HG03378 (cell line): Measurements from ENCODE around the gene MRPL14.
"Not testable (repeated sequence)": the region's sequence is repeated elsewhere in the genome, so short reads cannot be mapped to it uniquely, and the experiment has no call there.

Experiments used
- ATAC-seq: cut with Tn5 transposase; IDR thresholded peaks from one replicate; pipeline ENCODE4 v1.9.1; 2021; ENCODE audit warnings: mild to moderate bottlenecking, moderate library complexity; ENCODE audit not compliant: unreplicated experiment

MRPL14 gene

DNA sequence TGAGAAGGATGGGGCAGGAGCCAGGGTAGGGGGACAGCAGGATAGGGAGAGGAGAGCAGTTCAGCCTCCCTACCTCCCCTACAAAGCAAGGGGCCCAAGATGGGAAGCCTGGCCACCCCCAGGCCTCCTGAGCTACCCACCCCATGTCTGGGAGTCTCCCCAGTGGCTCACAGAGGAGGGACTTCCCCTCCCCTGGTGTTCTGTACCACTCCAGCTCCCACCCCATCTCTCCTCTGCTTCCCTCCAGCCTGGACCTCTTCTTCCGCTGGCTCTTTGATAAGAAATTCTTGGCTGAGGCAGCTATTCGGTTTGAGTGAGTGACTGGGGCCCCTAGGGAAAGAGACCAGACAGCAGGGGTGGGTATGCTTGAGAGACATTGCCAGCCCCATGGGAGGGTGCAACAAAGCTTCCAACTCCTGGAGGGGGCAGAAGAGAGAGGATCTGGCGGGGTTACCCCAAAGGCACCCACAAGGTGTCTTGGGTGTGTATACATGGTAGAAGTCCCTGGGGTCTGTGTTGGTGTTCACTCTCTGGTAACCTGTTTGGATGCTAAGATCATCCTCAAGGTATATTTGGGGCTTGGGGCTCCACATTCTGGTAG lies 23.2 kb upstream of the MRPL14 start:
- no peak for ATAC-seq

DNA sequence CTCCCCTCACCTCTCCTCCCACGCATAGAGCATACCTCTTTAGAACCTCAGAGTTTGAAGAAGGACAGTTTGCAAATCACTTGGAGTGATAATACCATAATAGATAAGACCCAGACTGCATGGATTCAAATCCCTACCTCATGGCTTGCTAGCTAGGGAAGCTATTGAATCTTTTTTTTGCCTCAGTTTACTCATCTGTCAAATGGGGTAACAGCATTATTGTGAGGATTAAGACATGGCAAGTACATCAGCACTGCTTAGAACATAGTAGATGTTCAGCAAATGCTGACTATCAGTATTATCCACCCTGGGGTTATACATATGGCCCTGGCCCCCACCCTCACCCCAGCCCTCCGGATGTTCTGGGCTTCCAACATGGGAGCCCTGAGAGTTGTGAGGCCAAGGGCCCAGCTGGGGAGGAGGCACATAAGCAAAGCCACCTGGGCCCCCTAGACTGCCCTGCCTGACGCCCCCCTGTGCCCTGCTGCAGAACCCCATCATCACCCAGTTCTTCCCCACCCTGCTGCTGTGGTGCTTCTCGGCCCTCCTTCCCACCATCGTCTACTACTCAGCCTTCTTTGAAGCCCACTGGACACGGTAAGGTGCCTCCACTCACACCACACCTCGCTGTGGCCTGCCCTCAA lies 22.2 kb upstream of the MRPL14 start:
- ATAC-seq = no peak

DNA sequence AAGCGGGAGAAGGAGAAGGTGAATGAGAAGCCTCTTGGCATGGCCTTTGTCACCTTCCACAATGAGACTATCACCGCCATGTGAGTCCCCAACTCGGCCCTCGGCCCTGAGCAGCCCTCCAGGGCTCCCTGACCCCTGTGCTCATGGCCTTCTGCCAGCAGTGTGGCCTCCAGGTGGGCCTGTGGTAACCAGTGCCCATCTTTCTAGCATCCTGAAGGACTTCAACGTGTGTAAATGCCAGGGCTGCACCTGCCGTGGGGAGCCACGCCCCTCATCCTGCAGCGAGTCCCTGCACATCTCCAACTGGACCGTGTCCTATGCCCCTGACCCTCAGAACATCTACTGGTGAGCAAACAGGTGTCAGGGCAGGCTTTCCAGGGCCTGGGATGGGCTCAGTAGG lies 21.1 kb upstream of the MRPL14 start:
- ATAC-seq = no peak

DNA sequence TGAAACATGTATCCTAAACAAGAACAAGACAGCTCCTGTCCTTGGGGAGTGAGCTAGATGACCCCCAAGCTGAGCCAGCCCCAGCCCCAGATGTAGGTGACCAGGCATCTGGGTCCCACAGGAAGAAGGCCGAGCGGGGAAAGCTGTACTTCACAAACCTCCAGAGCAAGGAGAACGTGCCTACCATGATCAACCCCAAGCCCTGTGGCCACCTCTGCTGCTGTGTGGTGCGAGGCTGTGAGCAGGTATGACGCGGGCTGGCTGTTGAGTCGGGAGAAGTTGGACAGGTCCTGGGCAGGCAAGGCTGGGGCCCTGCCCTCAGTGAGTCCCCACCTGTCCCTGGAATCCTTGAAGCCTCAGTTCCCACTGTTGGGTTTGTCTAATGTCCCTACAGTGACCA lies 20.0 kb upstream of the MRPL14 start:
- ATAC-seq = no peak

DNA sequence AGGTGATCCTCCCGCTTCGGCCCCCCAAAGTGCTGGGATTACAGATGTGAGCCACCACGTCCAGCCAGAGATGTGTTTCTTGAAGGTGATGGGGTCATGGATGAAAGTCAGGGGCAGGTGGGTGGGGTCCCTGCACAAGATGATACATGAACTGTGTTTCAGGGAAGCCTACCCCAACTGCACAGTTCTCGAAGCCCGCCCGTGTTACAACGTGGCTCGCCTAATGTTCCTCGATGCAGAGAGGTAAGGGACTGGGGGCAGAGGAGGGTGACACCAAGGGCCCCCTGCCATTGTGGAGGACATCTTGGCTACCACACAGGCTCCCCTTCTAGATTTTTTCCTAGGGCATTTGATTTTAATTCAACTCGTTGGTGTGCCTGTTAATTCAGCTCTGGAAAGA lies 19.4 kb upstream of the MRPL14 start:
- no peak for ATAC-seq

DNA sequence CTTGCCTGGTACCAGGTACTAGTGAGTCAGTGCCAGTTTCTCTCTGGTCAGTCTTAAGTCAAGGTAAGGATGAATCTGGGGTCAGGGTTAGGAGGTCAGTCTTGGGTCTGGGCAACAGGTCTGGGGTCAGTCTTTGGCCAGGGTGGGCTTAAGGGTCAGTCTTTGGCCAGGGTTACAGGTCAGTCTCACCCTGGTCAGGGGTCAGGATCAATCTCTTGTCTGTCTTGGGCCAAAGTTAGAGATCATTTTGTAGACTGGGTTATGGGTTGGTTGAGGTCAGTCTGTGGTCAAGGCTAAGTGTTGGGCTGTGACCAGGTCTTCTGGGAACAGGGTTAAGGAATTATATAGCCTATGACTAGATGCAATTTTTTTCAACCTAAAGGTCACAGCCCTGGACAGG lies 18.6 kb upstream of the MRPL14 start:
- no peak for ATAC-seq

DNA sequence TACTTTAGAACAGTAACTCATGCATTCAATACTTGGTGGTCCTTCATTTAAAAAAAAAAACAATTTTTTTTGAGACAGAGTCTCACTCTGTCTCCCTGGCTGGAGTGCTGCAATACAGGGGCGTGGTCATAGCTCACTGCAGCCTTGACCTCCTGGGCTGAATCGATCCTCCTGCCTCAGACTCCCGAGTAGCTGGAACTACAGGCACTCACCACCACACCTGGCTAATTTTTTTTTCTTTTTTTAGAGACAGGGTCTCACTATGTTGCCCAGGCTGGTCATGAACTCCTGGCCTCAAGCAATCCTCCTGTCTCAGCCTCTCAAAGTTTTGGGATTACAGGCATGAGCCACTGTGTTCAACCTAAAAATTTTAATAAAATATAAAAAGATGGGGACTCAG lies 17.3 kb upstream of the MRPL14 start:
- not testable (repeated sequence) for ATAC-seq

DNA sequence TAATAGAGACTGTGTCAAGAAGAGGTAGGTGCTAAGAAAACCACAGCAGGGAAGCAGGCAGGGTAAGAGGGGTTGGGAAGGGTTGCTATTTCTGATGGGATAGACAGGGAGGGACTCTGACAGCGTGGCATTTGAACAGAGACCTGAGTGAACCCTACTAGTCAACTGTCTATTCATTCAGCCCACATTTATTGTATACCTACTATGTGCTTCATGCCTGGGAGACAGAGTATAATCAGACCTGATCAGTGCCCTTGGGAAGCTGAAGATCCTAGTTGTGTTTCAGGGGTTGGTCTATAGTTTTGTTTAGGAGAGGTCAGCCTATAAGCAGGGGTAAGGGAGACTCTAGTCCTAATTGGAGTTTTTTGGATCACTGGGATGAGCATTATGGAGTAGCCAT lies 16.5 kb upstream of the MRPL14 start:
- no peak for ATAC-seq

DNA sequence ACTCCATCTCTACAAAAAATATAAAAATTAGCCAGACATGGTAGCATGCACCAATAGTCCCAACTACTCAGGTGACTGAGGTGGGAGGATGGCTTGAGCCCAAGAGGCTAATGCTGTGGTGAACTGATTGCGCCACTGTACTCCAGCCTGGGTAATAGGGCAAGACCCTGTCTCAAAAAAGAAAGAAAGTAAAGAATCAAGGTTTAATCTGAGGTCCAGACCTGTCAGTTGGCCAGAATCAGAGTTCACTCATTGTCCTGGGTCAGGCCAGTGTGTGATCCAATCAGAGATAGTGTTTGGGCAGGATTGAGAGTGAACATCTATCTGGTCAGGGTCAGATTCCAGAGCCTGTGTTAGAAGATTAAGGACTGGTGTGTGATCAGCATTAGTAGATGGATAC lies 15.6 kb upstream of the MRPL14 start:
- ATAC-seq = no peak

DNA sequence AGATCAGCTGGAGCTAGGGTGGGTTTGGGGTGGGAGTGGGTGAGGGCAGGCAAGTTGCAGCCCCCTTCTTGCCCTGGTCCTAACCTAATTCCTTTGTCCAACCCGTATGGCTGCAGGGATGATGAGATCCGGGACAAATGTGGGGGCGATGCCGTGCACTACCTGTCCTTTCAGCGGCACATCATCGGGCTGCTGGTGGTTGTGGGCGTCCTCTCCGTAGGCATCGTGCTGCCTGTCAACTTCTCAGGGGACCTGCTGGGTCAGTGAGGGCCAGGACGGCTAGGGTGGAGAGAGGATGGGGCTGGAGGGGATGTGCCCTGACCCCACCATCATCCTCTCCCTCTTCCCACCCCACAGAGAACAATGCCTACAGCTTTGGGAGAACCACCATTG lies 12.1 kb upstream of the MRPL14 start:
- no peak for ATAC-seq

DNA sequence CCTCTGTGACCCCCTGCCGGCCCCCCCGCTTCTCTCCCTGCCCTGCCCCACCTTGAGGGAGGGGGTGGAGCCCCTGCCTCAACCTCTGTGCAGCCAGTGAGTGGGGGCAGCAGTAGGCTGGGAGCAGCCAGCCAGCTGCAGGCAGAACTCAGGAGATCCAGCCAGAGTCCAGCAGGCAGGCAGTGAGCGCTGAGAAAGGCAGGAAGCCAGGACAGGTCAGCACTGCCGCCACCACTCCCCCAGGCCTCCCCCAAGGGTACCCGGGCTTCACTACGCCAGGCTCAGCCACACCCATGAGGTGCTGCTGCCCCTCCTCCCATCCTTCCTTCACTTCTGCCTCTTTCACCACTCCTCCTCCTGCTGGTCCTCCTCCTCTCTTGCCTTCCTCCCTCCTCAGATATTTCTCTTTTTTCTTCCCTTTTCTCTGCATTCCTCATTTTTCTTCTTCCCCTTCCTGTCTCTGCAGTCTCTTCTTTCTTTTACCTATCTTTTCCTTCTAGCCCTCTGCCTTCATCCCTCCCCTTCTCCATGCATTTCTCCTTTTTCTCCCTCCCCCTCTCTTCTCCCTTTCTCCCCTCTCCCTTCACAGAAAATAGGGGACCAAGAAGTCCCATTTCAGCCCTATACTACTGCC lies 11.6 kb upstream of the MRPL14 start:
- no peak for ATAC-seq

DNA sequence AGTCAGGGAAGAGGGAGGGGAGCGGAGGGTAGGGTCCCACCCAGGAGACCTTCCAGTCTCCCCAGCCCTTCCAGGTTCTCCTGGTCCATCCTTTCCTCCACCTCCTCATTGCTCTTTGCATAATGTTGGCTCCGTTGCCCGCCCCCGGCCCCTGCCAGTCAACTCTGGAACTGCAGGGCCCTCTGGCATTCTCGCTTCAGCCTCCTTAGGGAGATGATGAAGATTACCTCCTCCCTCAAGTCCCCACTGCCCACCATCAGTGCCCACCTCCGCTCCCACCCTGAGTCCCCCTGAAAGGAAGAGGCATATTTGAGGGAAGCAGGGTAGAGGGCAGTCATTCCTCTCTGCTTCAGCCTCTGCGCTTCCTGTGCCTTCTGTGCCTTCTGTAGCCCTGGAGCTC lies 8.6 kb upstream of the MRPL14 start:
- no peak for ATAC-seq

DNA sequence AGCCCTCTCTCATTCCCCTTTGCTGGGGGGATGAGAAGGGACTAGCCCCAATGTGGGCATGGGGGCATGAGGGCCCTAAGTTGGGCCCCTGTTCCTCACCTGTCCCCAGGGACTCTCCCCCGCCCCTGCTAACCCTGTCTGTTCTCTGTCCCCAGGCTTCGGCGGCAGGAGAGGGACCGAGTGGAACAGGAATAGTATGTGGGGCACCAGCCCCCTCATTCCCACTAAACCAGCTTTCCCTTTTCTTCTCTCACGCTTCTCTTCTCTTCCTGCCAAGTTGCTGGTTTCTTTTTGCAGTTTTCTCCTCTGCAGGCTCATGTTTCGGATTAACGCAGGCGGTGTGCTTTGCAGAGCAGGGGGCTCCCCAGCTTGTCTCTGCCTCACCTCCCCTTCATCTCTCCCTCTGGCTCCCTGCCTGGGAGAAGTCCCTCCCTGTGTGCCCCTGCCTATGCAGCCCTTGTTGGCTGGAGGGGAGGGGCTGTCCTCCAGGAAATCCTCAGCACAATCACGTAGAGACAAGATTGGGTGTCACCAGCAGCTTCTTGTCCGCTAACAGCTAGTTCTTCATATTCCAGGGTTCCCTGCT lies 8.0 kb upstream of the MRPL14 start:
- ATAC-seq = no peak

DNA sequence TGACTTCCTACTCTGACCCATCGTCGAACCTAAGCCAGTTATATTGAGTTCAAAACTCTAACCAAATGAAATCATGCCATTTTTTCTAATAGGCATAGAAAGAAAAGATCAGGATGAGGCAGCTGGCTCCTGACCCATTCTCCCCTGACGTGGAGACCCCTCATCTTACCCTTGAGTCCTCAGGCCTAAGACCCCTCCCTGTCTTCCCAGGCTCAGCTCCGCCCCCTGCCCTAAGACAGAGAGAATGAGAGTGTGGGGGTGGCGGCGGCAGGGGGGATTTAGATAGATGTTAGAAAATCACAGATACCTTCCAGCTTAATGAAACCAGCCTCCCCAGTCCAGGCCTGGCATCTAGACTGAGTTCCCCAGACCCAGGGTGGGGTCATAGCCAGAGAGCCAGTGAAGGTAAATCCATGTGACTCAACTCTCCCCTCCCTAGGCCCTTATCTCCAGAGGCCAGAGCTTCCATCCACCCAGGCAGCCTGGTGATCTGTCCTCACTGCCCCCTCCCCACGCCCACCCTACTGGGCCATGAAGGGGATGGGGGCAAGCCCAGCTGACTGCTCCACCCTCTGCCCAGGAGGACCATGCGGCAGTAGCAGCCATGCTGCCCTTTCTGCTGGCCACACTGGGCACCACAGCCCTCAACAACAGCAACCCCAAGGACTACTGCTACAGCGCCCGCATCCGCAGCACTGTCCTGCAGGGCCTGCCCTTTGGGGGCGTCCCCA lies 6.9 kb upstream of the MRPL14 start:
- ATAC-seq = no peak

DNA sequence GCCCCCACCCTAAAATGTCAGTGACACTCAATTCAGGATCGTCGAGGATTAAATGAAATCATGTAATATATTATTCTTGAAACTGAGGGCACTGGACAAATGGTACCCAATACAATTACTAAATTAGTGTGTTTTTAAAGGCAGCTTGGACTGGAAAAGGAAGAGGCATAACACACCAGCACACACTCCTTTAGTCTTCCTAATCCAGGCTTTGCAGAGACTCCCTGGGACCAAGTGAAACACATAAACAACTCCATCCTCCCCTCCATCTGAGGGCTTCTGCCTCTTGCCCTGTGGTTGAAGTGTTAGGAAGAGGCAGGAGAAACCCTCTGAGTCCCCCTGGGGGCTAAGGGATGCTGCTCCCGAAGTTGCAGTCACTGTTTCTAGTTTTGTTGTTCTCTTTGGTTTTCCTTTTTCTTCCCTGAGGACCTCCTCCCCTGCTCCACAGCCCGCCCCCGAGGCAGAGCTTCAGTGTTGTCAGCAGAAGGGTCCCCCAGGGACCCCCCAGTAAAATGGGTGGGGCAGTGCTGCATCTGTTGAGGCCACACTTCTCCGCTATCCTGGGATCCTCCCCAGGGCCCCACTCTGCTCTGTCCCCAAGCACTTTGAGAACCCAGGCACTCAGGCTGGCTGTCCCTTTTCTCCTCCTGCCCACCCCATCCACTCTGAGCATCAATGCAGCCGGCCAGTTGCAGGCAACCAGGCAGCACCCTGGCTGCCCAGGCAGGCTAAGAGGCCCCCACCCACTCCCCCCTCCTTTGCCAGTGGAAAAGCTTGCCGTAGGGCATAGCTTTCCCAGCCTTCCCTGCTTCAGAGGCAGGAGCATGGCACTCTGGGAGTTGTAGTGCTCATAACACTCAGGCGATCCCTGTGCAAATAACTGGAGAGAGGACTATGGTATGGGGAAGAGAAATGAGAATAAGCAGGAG lies 6.0 kb upstream of the MRPL14 start:
- no peak for ATAC-seq

DNA sequence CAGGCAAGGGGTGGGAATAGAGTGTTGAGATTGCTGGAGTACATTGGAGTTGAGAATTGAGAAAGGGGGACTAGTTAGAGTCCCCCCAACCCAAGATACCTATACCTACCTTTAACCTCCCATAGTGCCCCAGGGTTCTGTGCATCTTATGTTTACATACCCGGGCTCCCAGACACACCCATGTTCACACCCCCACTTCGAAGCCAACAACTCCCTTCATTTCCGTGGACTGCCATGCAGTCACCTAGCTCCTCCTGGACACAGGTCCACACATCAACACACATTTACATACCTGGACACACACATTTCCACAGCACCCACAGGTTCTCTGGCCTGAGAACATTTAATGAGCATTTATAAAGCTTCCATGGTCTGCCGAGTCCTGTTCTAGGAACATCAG lies 5.2 kb upstream of the MRPL14 start:
- ATAC-seq = no peak

DNA sequence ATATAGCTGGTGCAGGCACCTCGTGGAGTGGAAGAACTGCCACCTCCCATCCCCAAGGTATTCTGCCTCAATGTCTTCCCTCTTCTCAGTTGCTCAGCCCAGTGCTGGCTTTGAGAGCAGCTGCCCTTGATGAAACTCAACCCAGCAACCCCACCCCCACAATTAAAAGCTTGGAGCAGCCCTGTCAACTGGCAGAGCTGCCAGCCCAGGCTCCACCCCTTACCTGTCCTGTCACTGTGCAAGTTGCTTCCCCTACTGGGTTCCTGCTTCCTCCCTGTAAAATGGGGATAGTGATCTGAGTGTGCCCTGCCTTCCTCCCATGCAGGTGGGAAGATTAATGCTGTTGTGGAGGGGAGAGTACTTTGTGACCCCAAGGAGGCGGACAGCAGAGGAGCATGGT lies 4.6 kb upstream of the MRPL14 start:
- ATAC-seq = no peak

DNA sequence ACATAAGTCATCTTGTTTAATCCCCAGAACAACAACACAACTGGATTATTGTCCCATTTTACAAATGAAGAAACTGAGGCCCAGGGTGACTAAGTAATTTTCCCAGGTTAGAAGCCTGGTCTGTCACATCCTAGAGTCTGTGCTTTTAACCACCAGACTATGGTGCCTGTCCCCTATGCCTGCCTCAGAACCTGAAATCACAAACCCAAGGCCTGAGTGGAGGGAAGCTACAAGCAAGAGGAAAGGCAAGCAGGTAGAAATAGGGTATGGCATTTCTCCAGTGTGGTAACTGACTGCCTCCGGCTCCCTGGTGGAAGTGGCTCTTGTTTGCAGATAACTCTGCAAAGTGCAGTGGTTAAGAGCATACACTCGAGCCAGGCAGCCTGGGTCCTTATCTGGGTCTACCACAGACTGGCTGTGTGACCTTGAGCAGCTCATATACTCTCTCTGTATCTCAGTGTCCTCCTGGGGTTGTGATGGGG lies 2.6 kb upstream of the MRPL14 start:
- no peak for ATAC-seq

DNA sequence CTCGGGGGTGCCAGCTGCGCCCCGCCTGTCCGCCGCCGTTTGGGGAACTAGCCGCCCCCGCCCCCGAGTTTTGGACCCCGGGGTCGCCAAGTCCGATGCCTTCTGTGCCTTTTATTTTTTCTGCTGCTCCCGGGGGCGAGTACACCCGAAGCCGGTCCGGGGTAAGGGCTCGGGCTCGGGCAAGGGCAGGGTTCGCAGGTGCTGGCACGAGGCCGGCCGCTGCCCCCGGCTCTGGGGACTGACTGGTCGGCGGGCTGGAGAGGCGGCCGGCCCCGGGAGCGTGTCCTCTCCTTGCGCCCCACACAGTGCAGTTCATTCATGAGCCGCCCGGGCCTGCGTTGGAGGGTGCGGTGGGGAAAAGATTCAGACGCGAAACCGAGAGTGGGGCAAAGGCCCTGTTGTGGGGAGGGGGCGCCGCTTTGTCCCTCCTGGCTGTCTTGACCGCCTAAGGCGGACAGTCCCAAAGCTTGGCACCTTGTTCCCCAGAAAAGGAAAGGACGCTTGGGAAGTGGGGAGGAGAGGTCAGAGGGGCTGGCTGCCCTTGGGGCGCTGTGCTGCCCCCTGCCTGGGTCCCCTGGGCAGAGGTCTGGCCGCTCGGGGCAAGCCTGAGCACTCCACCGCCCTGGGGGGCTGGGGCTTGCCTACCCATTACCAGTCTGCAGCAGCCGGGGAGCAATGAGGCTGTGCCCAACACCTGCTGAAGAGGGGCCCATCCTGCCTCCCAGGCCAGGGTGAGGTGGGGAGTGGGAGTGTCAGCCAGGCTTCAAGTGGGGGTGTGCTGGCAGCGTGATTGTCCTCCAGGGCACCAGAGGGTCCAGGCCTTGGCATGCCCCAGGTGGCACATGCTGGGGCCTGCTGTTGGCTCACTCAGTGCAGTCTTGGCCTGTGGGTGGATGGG lies 1.0 kb upstream of the MRPL14 start:
- no peak for ATAC-seq
